22Rv1 (cell line): ENCODE measurements around the gene TEX50.
"Not testable (repeated sequence)": the region's sequence is repeated elsewhere in the genome, so short reads cannot be mapped to it uniquely, and the experiment has no call there.

ENCODE experiments used
- H3K27ac ChIP-seq: fragments of 450-650 bp; 2 replicates; pipeline ENCODE4 v1.5.1; 2017
- ZFX ChIP-seq: fragments of 450-650 bp; IDR thresholded peaks from 2 replicates; pipeline ENCODE4 v1.6.1; 2017; ENCODE audit warnings: antibody characterized with exemption, borderline replicate concordance
- TF ChIP-seq, protein P1 (sequence below): fragments of 450-650 bp; IDR thresholded peaks from 2 replicates; pipeline ENCODE4 v1.5.1; 2017; ENCODE audit warnings: mild to moderate bottlenecking

TEX50 gene

DNA sequence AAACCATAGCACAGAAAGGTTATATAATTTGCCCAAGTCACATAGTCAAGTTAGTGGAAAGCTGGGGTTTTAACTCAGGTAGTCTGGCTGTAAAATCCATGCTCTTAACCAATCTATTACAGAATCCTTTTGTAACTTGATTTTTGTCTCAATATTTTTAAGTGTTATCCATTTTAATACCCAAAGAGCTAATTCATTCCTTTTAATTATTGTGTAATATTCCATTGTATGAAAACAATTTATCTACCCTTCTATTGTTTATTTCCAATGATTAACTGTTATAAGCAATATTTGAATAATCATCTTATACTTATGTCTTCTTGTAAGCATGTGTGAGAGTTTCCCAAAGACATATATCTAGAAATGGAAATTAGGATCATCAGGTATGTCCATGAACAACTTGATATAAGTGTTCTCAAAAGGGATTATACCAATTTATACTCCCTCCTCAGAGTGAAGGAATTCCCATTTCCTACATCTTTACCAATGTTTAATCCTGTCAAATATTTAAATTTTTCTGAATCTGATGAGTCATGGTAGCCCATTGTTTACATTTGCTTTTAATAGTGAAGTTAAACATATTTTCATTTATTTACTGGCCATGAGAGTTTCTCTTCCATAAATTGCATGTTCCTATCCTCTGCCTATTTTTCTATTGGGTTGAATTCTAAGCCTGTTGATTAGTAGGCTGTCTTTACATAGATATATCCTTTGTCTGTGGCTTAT, 13.9 kb downstream of the TEX50 start:
- H3K27ac ChIP-seq, result no peak overlapping the region
- TF ChIP-seq, protein P1, sequence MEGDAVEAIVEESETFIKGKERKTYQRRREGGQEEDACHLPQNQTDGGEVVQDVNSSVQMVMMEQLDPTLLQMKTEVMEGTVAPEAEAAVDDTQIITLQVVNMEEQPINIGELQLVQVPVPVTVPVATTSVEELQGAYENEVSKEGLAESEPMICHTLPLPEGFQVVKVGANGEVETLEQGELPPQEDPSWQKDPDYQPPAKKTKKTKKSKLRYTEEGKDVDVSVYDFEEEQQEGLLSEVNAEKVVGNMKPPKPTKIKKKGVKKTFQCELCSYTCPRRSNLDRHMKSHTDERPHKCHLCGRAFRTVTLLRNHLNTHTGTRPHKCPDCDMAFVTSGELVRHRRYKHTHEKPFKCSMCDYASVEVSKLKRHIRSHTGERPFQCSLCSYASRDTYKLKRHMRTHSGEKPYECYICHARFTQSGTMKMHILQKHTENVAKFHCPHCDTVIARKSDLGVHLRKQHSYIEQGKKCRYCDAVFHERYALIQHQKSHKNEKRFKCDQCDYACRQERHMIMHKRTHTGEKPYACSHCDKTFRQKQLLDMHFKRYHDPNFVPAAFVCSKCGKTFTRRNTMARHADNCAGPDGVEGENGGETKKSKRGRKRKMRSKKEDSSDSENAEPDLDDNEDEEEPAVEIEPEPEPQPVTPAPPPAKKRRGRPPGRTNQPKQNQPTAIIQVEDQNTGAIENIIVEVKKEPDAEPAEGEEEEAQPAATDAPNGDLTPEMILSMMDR, result no peak
- no peak for TF ChIP-seq ZFX

DNA sequence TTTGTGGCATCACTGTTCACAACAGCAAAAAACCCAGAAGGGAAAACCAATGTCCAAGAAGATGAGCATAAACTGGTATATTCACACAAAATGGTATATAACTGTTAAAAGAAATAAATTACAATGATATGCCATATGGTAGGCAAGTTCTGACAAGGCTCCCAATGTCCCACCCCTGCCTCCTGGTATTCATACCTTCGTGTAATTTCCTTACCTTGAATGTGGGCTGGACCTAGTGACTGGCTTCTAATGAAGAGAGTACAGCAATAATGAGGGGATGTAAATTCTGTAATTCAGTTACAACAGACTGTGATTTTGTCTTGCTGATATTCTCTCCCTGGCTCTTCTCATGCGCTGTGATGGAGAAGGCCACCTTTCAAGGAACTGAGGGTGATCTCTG, 25.2 kb downstream of the TEX50 start:
- no peak overlapping the region for H3K27ac ChIP-seq
- TF ChIP-seq ZFX, result no peak
- TF ChIP-seq, protein P1, result no peak

DNA sequence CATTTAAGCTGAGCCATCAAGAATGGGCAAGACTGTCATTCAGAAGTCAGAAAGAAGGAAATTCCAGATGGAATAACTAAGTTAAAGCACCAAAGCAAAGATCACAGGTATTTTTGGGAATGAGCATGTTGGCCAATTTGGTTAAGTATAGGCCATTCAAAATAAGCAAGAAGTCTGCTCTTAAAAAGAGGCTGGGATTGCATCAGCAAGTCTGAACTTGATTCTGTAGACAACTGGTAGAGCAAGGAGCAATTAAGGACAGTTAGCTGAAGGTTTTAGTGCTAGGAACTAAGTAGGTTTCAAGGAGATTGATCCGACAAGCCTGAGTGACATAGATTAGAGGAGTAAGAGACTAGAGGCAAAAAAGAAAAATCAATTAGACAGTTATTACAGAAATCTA, 26.1 kb downstream of the TEX50 start:
- H3K27ac ChIP-seq, result no peak overlapping the region

DNA sequence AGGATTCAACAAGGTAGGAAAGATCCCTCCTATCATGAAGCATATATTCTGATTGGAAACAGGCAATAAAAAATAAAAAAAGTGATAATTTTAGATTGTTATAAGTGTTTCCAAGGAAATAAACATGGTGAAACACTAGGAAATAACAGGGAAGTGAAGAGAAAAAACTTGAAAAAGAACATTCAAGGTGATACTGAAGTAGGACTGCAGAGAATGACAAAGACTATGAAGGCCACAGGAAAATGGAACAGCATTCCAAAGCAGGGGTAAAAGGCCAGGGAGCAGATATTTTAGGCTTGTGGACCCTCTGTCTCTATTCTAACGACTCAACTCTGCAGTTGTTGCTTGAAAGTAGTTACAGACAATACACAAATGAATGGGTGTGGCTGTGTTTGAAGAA, 26.6 kb downstream of the TEX50 start:
- TF ChIP-seq, protein P1, result no peak
- TF ChIP-seq ZFX, result no peak
- H3K27ac ChIP-seq, result no peak overlapping the region

More for the DNA sequence above, 26.1 kb downstream of the TEX50 start:
- TF ChIP-seq, protein P1, result no peak
- no peak for TF ChIP-seq ZFX

DNA sequence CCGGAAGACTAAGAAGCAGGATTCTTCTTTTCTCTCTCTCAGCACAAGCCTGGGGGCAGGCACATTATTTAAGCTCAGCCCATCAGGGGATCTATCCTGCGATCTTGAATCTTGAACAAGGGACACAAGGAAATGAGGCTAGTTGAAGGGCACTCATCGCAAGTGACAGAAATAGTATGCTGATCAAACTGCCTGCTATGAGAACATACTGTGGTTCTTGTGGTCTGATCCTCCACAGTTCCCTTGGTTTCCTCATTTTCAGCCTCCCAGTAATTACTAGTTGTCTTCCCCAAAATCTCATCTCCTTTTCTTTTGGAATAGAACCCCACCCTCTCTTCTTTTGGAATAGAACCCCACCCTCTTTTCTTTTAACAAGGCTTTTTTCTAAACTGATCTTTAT, 28.0 kb downstream of the TEX50 start:
- no peak overlapping the region for H3K27ac ChIP-seq
- TF ChIP-seq ZFX, result no peak
- TF ChIP-seq, protein P1, result no peak

DNA sequence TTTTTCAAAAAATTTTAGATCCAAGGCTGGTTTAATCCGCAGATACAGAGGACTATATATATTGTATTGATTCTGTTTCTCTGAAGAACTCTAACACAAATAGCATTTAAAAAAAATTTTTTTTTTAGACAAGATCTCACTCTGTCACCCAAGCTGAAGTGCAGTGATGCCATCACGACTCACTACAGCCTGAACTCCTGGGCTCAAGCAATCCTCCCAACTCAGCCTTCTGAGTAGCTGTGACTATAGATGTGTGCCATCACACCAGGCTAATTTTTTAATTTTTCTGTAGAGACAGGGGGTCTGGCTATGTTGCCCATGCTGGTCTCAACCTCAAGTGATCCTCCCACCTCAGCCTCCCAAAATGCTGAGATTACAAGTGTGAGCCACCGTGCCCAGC, 31.5 kb downstream of the TEX50 start:
- no peak overlapping the region for H3K27ac ChIP-seq
- TF ChIP-seq, protein P1, result no peak
- no peak for TF ChIP-seq ZFX

DNA sequence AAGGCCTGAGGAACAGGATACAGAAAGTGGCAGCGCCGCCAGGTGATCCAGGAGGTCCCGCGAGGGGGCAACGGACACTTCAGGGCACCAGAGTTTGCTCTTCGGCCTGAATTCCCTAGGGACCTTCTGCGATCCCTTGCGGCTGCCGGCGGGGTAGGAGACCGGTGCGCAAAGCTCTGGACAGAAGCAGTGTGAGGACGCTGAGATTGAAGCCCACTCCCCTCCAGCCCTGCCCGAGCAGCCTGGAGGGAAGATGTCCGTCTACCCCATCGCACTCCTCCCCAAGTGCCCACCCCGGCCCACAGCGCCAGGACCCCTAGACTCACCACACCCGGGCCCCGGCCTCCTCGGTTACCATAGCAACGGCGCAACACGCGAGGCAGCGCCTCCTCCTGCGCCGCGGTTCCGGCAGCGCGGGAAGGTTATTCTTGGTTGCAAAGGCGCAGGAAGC, 34.4 kb downstream of the TEX50 start, which contains the start of gene ANKRD45:
Gene ANKRD45, minus strand, starts transcription at position 361 of the 451 bp plus-strand sequence. CDS start 10,433 bp downstream, outside the sequence.
- H3K27ac ChIP-seq, result no peak within 1 kb of the TSS
- TF ChIP-seq ZFX, result no peak
- TF ChIP-seq, protein P1, result no peak

DNA sequence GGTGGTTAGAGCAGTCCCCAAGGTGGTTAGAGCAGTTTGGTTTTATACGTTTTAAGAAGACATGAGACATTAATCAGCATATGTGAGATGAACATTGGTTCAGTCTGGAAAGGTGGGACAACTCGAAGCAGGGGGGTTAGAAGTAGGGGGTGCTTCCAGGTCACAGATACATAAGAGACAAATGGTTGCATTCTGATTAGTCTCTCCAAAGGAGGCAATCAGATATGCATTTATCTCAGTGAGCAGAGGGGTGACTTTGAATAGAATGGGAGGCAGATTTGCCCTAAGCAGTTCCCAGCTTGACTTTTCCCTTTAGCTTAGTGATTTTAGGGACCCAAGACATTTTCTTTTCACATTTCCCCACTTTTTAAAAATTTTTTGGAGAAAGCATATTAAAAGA, 39.4 kb downstream of the TEX50 start:
- not testable (repeated sequence) for H3K27ac ChIP-seq

DNA sequence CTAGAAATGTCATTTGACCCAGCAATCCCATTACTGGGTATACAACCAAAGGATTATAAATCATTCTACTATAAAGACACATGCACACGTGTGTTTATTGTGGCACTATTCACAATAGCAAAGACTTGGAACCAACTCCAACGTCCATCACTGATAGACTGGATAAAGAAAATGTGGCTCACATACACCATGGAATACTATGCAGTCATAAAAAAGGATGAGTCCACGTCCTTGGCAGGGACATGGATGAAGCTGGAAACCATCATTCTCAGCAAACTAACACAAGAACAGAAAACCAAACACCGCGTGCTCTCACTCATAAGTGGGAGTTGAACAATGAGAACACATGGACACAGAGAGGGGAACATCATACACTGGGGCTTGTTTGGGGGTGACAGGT, 45.0 kb downstream of the TEX50 start:
- not testable (repeated sequence) for H3K27ac ChIP-seq
